Panc1 (cell line): Measurements from ENCODE around the gene PIWIL4. TPM values are rescaled to one million over a fixed set of nuclear protein-coding genes. Genes with fewer than 3 reads are reported as not detected.

ENCODE experiments used
- ATAC-seq: fragments of 200-7000 bp; cut with Tn5 transposase; 2 replicates; pipeline ENCODE4 v1.9.1; 2020; ENCODE audit warnings: mild to moderate bottlenecking, moderate library complexity
- Bru-seq: library from RNA; stranded (reverse); fragments of 400-500 nt; gene quantifications from one replicate; lab custom pipeline; 2021; lab: Mats Ljungman, UMichigan
- BruChase-seq, 2 experiments: library from RNA; stranded (reverse); fragments of 400-500 nt; gene quantifications; one replicate each; lab custom pipeline; 2021; lab: Mats Ljungman, UMichigan
- BruUV-seq: library from RNA; stranded (reverse); fragments of 400-500 nt; replicated peaks from 2 replicates; lab custom pipeline; 2021; lab: Mats Ljungman, UMichigan
- CTCF ChIA-PET: fragments of 300-600 bp; sonication (Branson Sonifier 250); formaldehyde crosslinking; loops from one replicate; lab custom pipeline; 2022; ENCODE audit warnings: antibody characterized with exemption; lab: Charles Lee
- POLR2A ChIA-PET: fragments of 300-600 bp; sonication (Branson Sonifier 250); formaldehyde crosslinking; loops from one replicate; lab custom pipeline; 2022; ENCODE audit warnings: antibody characterized with exemption; lab: Charles Lee
- DNase-seq: peaks from one replicate; pipeline ENCODE4 v3.0.0-alpha.2; 2010; ENCODE audit warnings: low read depth, low spot score
- H3K27ac ChIP-seq: 2 replicates; pipeline ENCODE4 v1.5.1; 2011; ENCODE audit warnings: mild to moderate bottlenecking, low read length, inconsistent platforms
- H3K27me3 ChIP-seq: fragments of 200-500 bp; sonication (Bioruptor generic); 2 replicates; pipeline ENCODE4 v1.6.0; 2014; ENCODE audit warnings: low read length, inconsistent platforms; ENCODE audit not compliant: control insufficient read depth, insufficient read depth
- H3K36me3 ChIP-seq: fragments of 200-500 bp; sonication (Bioruptor generic); 2 replicates; pipeline ENCODE4 v1.5.1; 2014; ENCODE audit warnings: inconsistent platforms, mild to moderate bottlenecking, low read length, moderate library complexity; ENCODE audit not compliant: control insufficient read depth, insufficient read depth
- H3K4me1 ChIP-seq: 2 replicates; pipeline ENCODE4 v1.5.1; 2011; ENCODE audit warnings: inconsistent platforms, mild to moderate bottlenecking, low read length, moderate library complexity; ENCODE audit not compliant: control insufficient read depth, insufficient read depth
- H3K4me3 ChIP-seq, 2 experiments: 2 replicates each; pipeline ENCODE4 v1.5.1; 2011 to 2012; ENCODE audit warnings: low read depth in 2 of 2, low read length in 2 of 2, mild to moderate bottlenecking in 2 of 2, inconsistent platforms in 1 of 2, moderate library complexity in 1 of 2
- H3K9me3 ChIP-seq: fragments of 200-500 bp; sonication (Bioruptor generic); 2 replicates; pipeline ENCODE4 v1.5.1; 2014; ENCODE audit warnings: low read depth, mild to moderate bottlenecking, inconsistent platforms, low read length, moderate library complexity; ENCODE audit not compliant: control insufficient read depth, insufficient read depth
- POLR2AphosphoS5 ChIP-seq: IDR thresholded peaks from 2 replicates; pipeline ENCODE4 v1.6.1; 2012; ENCODE audit warnings: mild to moderate bottlenecking, low read depth, low read length, moderate library complexity
- SIN3A ChIP-seq: IDR thresholded peaks from 2 replicates; pipeline ENCODE4 v1.6.1; 2012; ENCODE audit warnings: low read depth, mild to moderate bottlenecking, low read length, moderate library complexity, borderline replicate concordance; ENCODE audit not compliant: insufficient read depth
- TCF7L2 ChIP-seq: IDR thresholded peaks from 2 replicates; pipeline ENCODE4 v1.6.1; 2011; ENCODE audit warnings: mild to moderate bottlenecking, low read depth, low read length, inconsistent platforms
- in situ Hi-C: cut with HindIII; loops from 2 replicates; pipeline ENCODE4 v1.10.0; 2016; ENCODE audit warnings: low sequenced_read_pairs, low pct_unique_long_range_greater_than_20kb
- intact Hi-C: fragments of 100-400 bp; cut with micrococcal nuclease; formaldehyde crosslinking; loops from one replicate; pipeline ENCODE4 v1.10.0; 2022; ENCODE audit not compliant: unreplicated experiment
- long read RNA-seq: library from polyadenylated mRNA; unstranded; transcript quantifications from one replicate; pipeline ENCODE4 v2.0.0, GENCODE V29; 2021; ENCODE audit not compliant: unreplicated experiment
- polyA plus RNA-seq: library from polyadenylated mRNA; unstranded; fragments of >200 nt; gene quantifications from one replicate; pipeline ENCODE4 v1.2.1, GENCODE V29; 2012; ENCODE audit warnings: missing spikeins; ENCODE audit not compliant: insufficient read length
- total RNA-seq: library from RNA; stranded (reverse); gene quantifications from one replicate; pipeline ENCODE4 v1.2.1, GENCODE V29; 2021; ENCODE audit not compliant: unreplicated experiment
- TF ChIP-seq, protein P1 (sequence below), 2 experiments: IDR thresholded peaks; 2 replicates each; pipeline ENCODE4 v1.6.1; 2011 to 2012; ENCODE audit warnings: low read depth in 2 of 2, control low read depth in 1 of 2, low read length in 1 of 2, mild to moderate bottlenecking in 1 of 2, moderate library complexity in 1 of 2; ENCODE audit not compliant: insufficient read depth in 1 of 2
- TF ChIP-seq, protein P2 (sequence below): fragments of 450-650 bp; IDR thresholded peaks from 2 replicates; pipeline ENCODE4 v1.5.1; 2017; ENCODE audit warnings: mild to moderate bottlenecking

Gene PIWIL4
- total RNA-seq: 2.1 TPM
- 0.84 TPM for polyA plus RNA-seq
- Bru-seq, nascent RNA: percentile 48 among the genes with signal in this experiment
- BruChase-seq, experiment 1, labeled RNA remaining after a 2-hour chase: percentile 60 among the genes with signal in this experiment
- percentile 46 among the genes with signal in this experiment for BruChase-seq, experiment 2, labeled RNA remaining after a 6-hour chase
- long read RNA-seq, partial matches to known transcripts: 0 of 4 reads
- long read RNA-seq, other reads (novel, unspliced or antisense): 4 of 4 reads

DNA sequence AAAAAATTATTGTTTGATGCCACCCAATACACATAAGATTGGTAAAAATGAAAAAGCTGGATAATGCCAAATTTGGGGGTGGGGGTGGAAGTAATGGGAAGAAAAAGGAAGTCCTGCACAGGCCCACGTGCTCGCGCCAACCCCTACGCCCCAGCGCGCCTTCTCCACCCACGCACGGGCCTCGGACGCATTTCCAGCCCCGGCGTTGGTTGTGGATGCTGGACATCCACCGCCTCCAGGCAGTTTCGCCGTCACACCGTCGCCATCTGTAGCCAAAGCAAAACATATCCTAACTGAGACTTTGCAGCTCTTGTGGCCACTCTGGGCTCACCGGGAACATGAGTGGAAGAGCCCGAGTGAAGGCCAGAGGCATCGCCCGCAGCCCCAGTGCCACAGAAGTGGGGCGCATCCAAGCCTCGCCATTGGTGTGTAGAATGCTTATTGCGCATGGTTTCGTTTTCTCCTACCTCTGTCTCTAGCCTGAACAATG, at the start of gene PIWIL4:
PIWIL4 (plus strand) TSS at position 188 of the 490 bp plus-strand sequence; CDS start at position 339, 151 bp downstream.
- Histone ChIP-seq H3K36me3 (no peaks in the 10 kb centered on the region), H3K9me3 (no peaks in the 10 kb centered on the region), H3K27me3 (no peaks in the 10 kb centered on the region), H3K4me3 (no peak within 1 kb of the TSS), H3K27ac (no peak within 1 kb of the TSS), H3K4me1 (peaks cover 5% of the 10 kb centered on the region; the same call in 1 of the 2 replicates)
- ATAC-seq: no peak
- in situ Hi-C loops (no loop called here), intact Hi-C loops (no loop called here)
- POLR2A ChIA-PET: no interaction called here
- BruUV-seq: no TSS peak
- CTCF ChIA-PET: no interaction called here
- no peak for DNase-seq
- TF ChIP-seq TCF7L2: no peak
- no peak for TF ChIP-seq SIN3A
- TF ChIP-seq, protein P1, sequence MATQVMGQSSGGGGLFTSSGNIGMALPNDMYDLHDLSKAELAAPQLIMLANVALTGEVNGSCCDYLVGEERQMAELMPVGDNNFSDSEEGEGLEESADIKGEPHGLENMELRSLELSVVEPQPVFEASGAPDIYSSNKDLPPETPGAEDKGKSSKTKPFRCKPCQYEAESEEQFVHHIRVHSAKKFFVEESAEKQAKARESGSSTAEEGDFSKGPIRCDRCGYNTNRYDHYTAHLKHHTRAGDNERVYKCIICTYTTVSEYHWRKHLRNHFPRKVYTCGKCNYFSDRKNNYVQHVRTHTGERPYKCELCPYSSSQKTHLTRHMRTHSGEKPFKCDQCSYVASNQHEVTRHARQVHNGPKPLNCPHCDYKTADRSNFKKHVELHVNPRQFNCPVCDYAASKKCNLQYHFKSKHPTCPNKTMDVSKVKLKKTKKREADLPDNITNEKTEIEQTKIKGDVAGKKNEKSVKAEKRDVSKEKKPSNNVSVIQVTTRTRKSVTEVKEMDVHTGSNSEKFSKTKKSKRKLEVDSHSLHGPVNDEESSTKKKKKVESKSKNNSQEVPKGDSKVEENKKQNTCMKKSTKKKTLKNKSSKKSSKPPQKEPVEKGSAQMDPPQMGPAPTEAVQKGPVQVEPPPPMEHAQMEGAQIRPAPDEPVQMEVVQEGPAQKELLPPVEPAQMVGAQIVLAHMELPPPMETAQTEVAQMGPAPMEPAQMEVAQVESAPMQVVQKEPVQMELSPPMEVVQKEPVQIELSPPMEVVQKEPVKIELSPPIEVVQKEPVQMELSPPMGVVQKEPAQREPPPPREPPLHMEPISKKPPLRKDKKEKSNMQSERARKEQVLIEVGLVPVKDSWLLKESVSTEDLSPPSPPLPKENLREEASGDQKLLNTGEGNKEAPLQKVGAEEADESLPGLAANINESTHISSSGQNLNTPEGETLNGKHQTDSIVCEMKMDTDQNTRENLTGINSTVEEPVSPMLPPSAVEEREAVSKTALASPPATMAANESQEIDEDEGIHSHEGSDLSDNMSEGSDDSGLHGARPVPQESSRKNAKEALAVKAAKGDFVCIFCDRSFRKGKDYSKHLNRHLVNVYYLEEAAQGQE (IDR thresholded peaks at IDR 0.05; ENCODE audit: insufficient read depth in 1 of 2, low read depth in 2 of 2, low read length in 1 of 2): no peak
- TF ChIP-seq, protein P2, sequence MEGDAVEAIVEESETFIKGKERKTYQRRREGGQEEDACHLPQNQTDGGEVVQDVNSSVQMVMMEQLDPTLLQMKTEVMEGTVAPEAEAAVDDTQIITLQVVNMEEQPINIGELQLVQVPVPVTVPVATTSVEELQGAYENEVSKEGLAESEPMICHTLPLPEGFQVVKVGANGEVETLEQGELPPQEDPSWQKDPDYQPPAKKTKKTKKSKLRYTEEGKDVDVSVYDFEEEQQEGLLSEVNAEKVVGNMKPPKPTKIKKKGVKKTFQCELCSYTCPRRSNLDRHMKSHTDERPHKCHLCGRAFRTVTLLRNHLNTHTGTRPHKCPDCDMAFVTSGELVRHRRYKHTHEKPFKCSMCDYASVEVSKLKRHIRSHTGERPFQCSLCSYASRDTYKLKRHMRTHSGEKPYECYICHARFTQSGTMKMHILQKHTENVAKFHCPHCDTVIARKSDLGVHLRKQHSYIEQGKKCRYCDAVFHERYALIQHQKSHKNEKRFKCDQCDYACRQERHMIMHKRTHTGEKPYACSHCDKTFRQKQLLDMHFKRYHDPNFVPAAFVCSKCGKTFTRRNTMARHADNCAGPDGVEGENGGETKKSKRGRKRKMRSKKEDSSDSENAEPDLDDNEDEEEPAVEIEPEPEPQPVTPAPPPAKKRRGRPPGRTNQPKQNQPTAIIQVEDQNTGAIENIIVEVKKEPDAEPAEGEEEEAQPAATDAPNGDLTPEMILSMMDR: no peak
- no peak for TF ChIP-seq POLR2AphosphoS5

DNA sequence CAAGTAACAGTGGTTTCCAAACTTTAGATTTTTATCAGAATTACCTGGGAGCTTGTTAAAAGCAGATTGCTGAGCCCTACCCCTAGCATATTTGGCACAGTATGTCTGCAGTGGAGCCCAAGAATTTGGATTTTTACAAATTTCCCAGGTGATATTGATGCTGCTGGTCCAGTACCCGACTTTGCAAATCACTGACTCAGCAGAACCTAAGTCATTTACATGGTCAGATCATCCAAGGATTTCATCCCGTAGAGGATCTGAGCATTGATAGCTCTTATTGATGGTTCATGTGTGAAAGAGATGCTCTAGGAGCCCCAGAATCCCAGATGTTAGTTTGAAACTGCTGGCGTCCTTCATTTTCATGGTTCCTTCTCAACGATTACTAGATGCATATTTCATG, 48.9 kb upstream of the PIWIL4 start:
- no peaks in the 10 kb centered on the region for H3K9me3 ChIP-seq
- no peaks in the 10 kb centered on the region for H3K4me1 ChIP-seq
- ChIA-PET CTCF (no interaction called here), POLR2A (no interaction called here)
- intact Hi-C loops (loop anchor here (2.0 to 10.0 kb wide), 3 partner anchors 45 to 377 kb away; no protein-coding TSS in a partner anchor), in situ Hi-C loops (no loop called here)
- no peak overlapping the region for H3K27ac ChIP-seq
- H3K27me3 ChIP-seq: peaks cover 10% of the 10 kb centered on the region
- H3K4me3 ChIP-seq: no peak overlapping the region
- TF ChIP-seq, protein P2: no peak
- TF ChIP-seq, protein P1 (IDR thresholded peaks at IDR 0.05; ENCODE audit: insufficient read depth in 1 of 2, low read depth in 2 of 2, low read length in 1 of 2): no peak
- TF ChIP-seq TCF7L2 (no peak), POLR2AphosphoS5 (no peak), SIN3A (no peak)
- no peaks in the 10 kb centered on the region for H3K36me3 ChIP-seq
- BruUV-seq: no TSS peak
- no peak for ATAC-seq
- no peak for DNase-seq
